Measurements from ENCODE around the gene OSTC.

DNA sequence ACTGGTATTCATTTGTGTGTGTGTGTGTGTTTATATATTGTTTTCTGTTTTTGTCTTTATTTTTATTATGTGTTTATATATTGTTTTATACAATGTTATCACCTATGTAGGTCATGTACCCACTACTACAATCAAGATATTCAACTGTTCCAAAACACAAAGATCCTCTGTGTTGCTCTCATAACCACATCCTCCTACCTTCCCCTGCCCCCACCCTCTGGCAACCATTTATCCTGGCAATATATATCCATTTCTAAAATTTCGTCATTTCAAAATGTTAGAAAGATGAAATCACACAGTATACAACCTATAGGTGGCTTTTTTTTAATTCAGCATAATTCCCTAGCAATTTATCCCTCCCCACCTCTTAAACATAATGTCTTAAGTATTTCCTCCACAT lies 48.9 kb upstream of the OSTC start:
- TF ChIP-seq, protein P1, sequence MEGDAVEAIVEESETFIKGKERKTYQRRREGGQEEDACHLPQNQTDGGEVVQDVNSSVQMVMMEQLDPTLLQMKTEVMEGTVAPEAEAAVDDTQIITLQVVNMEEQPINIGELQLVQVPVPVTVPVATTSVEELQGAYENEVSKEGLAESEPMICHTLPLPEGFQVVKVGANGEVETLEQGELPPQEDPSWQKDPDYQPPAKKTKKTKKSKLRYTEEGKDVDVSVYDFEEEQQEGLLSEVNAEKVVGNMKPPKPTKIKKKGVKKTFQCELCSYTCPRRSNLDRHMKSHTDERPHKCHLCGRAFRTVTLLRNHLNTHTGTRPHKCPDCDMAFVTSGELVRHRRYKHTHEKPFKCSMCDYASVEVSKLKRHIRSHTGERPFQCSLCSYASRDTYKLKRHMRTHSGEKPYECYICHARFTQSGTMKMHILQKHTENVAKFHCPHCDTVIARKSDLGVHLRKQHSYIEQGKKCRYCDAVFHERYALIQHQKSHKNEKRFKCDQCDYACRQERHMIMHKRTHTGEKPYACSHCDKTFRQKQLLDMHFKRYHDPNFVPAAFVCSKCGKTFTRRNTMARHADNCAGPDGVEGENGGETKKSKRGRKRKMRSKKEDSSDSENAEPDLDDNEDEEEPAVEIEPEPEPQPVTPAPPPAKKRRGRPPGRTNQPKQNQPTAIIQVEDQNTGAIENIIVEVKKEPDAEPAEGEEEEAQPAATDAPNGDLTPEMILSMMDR (IDR thresholded peaks at IDR 0.05): no peak
- TF ChIP-seq POLR2A (IDR thresholded peaks at IDR 0.05): no peak
